ENCODE results near the gene SLC35B2. TPM values are rescaled to one million over a fixed set of nuclear protein-coding genes. Genes with fewer than 3 reads are reported as not detected.

Gene SLC35B2
- total and polyA plus RNA-seq, 9 of the 15 experiments (the other 6 are each of a cell fraction or from before 2014, with no cell fraction given): 14.5 to 59.1 (median 47.1) TPM

DNA sequence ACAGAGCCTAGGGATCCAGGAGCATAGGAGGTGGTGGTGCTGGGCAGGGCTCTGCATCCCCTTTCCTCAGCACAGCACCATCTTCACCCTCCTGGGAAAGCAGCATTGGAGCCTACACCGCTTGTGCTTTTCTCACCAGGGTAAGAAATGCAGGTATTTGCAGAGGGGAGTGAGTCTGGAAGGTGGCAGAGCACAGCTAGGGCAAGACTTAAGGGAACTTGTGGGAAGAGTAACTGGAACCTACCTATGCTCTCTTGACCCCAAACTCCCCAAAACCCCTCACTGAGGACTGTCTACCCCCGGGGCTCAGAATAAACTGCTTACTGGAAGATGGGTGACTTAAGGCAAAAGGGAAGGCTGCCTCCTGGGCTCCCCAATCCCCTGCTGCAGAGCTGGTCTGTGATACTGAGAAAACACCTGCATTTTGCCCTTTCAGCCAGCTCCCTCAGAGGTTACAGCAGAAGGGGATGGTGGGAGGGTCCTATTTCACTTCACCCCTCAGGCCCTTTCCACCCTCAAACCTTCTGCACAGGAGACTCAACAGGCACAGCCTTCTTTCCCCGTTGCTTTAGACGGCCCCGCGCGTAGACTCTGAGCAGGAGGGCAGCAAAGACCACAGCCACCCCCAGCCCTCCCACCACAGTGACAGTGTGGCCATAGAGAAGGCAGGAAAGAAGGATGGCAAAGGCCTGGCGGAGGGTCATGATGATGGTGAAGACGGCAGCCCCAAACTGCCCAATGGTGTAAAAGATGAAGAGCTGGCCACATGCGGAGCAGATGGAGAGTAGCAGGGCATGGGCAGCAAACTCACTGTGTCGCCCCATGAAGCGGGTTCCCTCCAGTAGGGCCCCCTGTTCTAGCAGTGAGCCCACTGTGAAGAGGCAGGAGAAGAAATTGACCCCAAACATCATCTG, 2.9 kb downstream of the SLC35B2 start (continued):
- TF ChIP-seq, protein P1, sequence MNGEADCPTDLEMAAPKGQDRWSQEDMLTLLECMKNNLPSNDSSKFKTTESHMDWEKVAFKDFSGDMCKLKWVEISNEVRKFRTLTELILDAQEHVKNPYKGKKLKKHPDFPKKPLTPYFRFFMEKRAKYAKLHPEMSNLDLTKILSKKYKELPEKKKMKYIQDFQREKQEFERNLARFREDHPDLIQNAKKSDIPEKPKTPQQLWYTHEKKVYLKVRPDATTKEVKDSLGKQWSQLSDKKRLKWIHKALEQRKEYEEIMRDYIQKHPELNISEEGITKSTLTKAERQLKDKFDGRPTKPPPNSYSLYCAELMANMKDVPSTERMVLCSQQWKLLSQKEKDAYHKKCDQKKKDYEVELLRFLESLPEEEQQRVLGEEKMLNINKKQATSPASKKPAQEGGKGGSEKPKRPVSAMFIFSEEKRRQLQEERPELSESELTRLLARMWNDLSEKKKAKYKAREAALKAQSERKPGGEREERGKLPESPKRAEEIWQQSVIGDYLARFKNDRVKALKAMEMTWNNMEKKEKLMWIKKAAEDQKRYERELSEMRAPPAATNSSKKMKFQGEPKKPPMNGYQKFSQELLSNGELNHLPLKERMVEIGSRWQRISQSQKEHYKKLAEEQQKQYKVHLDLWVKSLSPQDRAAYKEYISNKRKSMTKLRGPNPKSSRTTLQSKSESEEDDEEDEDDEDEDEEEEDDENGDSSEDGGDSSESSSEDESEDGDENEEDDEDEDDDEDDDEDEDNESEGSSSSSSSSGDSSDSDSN (IDR thresholded peaks at IDR 0.05; ENCODE audit: borderline replicate concordance in 1 of 2, low read depth in 2 of 2, low read length in 2 of 2): no peak
- TF ChIP-seq SMARCA4 (IDR thresholded peaks at IDR 0.05) (no peak), RFX7 (CRISPR knock-in tag; IDR thresholded peaks at IDR 0.05) (no peak), PRMT5 (CRISPR knock-in tag; IDR thresholded peaks at IDR 0.05) (no peak), ILK (tag; IDR thresholded peaks at IDR 0.05; ENCODE audit: borderline replicate concordance, low read depth) (no peak), NR2F6 (CRISPR knock-in tag; IDR thresholded peaks at IDR 0.05) (no peak), HMG20A (CRISPR knock-in tag; conservative IDR thresholded peaks at IDR 0.05) (no peak), NR1H2 (CRISPR knock-in tag; IDR thresholded peaks at IDR 0.05) (no peak), EHMT2 (IDR thresholded peaks at IDR 0.05) (no peak), ESRRA (IDR thresholded peaks at IDR 0.05; ENCODE audit: borderline replicate concordance, low read depth) (no peak), POLR2AphosphoS5 (IDR thresholded peaks at IDR 0.05; ENCODE audit: control insufficient read depth, insufficient read depth, low read depth, low read length) (peak; percentile 87)
- TF ChIP-seq, protein P2, sequence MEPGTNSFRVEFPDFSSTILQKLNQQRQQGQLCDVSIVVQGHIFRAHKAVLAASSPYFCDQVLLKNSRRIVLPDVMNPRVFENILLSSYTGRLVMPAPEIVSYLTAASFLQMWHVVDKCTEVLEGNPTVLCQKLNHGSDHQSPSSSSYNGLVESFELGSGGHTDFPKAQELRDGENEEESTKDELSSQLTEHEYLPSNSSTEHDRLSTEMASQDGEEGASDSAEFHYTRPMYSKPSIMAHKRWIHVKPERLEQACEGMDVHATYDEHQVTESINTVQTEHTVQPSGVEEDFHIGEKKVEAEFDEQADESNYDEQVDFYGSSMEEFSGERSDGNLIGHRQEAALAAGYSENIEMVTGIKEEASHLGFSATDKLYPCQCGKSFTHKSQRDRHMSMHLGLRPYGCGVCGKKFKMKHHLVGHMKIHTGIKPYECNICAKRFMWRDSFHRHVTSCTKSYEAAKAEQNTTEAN (CRISPR knock-in tag; IDR thresholded peaks at IDR 0.05): no peak; the same call in 1 of the 2 replicates
- TF ChIP-seq, protein P3, sequence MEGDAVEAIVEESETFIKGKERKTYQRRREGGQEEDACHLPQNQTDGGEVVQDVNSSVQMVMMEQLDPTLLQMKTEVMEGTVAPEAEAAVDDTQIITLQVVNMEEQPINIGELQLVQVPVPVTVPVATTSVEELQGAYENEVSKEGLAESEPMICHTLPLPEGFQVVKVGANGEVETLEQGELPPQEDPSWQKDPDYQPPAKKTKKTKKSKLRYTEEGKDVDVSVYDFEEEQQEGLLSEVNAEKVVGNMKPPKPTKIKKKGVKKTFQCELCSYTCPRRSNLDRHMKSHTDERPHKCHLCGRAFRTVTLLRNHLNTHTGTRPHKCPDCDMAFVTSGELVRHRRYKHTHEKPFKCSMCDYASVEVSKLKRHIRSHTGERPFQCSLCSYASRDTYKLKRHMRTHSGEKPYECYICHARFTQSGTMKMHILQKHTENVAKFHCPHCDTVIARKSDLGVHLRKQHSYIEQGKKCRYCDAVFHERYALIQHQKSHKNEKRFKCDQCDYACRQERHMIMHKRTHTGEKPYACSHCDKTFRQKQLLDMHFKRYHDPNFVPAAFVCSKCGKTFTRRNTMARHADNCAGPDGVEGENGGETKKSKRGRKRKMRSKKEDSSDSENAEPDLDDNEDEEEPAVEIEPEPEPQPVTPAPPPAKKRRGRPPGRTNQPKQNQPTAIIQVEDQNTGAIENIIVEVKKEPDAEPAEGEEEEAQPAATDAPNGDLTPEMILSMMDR (IDR thresholded peaks at IDR 0.05 in 2 of 3, conservative IDR thresholded peaks at IDR 0.05 in 1 of 3; ENCODE audit: insufficient read depth in 2 of 3, low read depth in 1 of 3, low read length in 3 of 3): no peak
- TF ChIP-seq, protein P4, sequence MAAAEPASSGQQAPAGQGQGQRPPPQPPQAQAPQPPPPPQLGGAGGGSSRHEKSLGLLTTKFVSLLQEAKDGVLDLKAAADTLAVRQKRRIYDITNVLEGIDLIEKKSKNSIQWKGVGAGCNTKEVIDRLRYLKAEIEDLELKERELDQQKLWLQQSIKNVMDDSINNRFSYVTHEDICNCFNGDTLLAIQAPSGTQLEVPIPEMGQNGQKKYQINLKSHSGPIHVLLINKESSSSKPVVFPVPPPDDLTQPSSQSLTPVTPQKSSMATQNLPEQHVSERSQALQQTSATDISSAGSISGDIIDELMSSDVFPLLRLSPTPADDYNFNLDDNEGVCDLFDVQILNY (CRISPR knock-in tag; IDR thresholded peaks at IDR 0.05): 0 out of 2 replicates have a peak, but pooled peaks have one; percentile 74
- TF ChIP-seq, protein P5, sequence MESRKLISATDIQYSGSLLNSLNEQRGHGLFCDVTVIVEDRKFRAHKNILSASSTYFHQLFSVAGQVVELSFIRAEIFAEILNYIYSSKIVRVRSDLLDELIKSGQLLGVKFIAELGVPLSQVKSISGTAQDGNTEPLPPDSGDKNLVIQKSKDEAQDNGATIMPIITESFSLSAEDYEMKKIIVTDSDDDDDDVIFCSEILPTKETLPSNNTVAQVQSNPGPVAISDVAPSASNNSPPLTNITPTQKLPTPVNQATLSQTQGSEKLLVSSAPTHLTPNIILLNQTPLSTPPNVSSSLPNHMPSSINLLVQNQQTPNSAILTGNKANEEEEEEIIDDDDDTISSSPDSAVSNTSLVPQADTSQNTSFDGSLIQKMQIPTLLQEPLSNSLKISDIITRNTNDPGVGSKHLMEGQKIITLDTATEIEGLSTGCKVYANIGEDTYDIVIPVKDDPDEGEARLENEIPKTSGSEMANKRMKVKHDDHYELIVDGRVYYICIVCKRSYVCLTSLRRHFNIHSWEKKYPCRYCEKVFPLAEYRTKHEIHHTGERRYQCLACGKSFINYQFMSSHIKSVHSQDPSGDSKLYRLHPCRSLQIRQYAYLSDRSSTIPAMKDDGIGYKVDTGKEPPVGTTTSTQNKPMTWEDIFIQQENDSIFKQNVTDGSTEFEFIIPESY (CRISPR knock-in tag; IDR thresholded peaks at IDR 0.05): no peak

Measured in K562 (cell line).